ENCODE data around the gene HBG1.

GRCh38 chr11:5269715-5270147, 20.1 kb upstream of the HBG1 start, which contains the start of gene HBE1:
- TF ChIP-seq CTCF (IDR thresholded peaks at IDR 0.05; ENCODE audit: low read depth, low read length) (no peak), POLR2A (IDR thresholded peaks at IDR 0.05; ENCODE audit: extremely low read depth, insufficient read length) (no peak)
